ACC112 (cell line): ENCODE data around the gene DUSP16.

Source experiments
- H2AFZ ChIP-seq: fragments of 200-600 bp; sonication (generic); one replicate; pipeline ENCODE4 v1.6.0; 2017; ENCODE audit warnings: antibody characterized with exemption, low read length; ENCODE audit not compliant: unreplicated experiment
- H3K27ac ChIP-seq: fragments of 200-600 bp; sonication (generic); 2 replicates; pipeline ENCODE4 v1.5.1; 2014; ENCODE audit warnings: low read depth, mild to moderate bottlenecking, antibody characterized with exemption, low read length, moderate library complexity
- H3K27me3 ChIP-seq: fragments of 200-600 bp; sonication (generic); 2 replicates; pipeline ENCODE4 v1.6.1; 2014; ENCODE audit warnings: mild to moderate bottlenecking, antibody characterized with exemption, low read length, moderate library complexity, mixed read lengths; ENCODE audit not compliant: insufficient read depth
- H3K36me3 ChIP-seq: fragments of 200-600 bp; sonication (generic); 2 replicates; pipeline ENCODE4 v1.6.1; 2016; ENCODE audit warnings: mild to moderate bottlenecking, antibody characterized with exemption, low read length, moderate library complexity, mixed read lengths; ENCODE audit not compliant: insufficient read depth
- H3K4me1 ChIP-seq: fragments of 200-600 bp; sonication (generic); one replicate; pipeline ENCODE4 v1.6.1; 2016; ENCODE audit warnings: low read length, mixed read lengths; ENCODE audit not compliant: insufficient read depth, unreplicated experiment, control insufficient read depth
- H3K4me3 ChIP-seq: fragments of 200-600 bp; sonication (generic); 2 replicates; pipeline ENCODE4 v1.5.1; 2014; ENCODE audit warnings: mild to moderate bottlenecking, low read depth, low read length
- H3K79me2 ChIP-seq: fragments of 200-600 bp; sonication (generic); one replicate; pipeline ENCODE4 v1.6.0; 2016; ENCODE audit warnings: low read length; ENCODE audit not compliant: control insufficient read depth, unreplicated experiment, insufficient read depth

The DUSP16 gene

GRCh38 chr12:12425001-12425400, 137.7 kb downstream of the DUSP16 start:
- Histone ChIP-seq H3K79me2 (no peaks in the 10 kb centered on the region), H2AFZ (no peak overlapping the region), H3K27me3 (no peaks in the 10 kb centered on the region), H3K4me3 (no peak overlapping the region), H3K36me3 (peaks cover 3% of the 10 kb centered on the region; the same call in 1 of the 2 replicates), H3K27ac (no peak overlapping the region), H3K4me1 (no peaks in the 10 kb centered on the region)
